SU-DHL-6 (cell line): ENCODE results near the gene LRIG1.

ENCODE experiments used
- EZH2phosphoT487 ChIP-seq: fragments of 200-600 bp; sonication (generic), shearing (Covaris generic); conservative IDR thresholded peaks from 2 replicates; pipeline ENCODE4 v1.6.1; 2018; ENCODE audit warnings: mild to moderate bottlenecking, antibody characterized with exemption, low read length, moderate library complexity, mixed read lengths
- TF ChIP-seq, protein P1 (sequence below): fragments of 200-600 bp; sonication (generic); IDR thresholded peaks from one replicate; pipeline ENCODE4 v1.5.1; 2017; ENCODE audit warnings: antibody characterized with exemption, mild to moderate bottlenecking, low read length, moderate library complexity; ENCODE audit not compliant: insufficient read depth, poor library complexity, severe bottlenecking

DNA sequence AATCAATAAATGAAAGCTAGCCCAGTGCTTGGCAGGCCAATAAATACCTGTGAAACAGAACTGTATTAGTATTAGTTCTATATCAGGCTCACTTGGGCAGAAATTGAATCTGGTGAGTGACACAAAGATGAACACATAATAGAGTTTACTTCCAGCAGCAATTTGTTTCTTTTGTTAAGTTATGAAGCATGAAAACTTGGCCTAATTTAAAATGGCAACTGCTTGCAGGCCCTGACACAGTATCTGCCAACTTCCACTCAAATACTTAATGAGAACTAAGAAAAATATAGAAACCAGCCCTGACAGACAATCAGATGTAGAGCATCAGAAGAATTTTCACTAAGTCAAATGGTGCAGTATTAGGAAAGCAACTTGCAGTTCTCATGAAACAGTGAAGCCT is 37.6 kb upstream of the LRIG1 start:
- TF ChIP-seq, protein P1, sequence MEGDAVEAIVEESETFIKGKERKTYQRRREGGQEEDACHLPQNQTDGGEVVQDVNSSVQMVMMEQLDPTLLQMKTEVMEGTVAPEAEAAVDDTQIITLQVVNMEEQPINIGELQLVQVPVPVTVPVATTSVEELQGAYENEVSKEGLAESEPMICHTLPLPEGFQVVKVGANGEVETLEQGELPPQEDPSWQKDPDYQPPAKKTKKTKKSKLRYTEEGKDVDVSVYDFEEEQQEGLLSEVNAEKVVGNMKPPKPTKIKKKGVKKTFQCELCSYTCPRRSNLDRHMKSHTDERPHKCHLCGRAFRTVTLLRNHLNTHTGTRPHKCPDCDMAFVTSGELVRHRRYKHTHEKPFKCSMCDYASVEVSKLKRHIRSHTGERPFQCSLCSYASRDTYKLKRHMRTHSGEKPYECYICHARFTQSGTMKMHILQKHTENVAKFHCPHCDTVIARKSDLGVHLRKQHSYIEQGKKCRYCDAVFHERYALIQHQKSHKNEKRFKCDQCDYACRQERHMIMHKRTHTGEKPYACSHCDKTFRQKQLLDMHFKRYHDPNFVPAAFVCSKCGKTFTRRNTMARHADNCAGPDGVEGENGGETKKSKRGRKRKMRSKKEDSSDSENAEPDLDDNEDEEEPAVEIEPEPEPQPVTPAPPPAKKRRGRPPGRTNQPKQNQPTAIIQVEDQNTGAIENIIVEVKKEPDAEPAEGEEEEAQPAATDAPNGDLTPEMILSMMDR, result no peak
- no peak for TF ChIP-seq EZH2phosphoT487
